Right lung (tissue), 5 donors: Measurements from ENCODE around the gene ZNF232. TPM values are rescaled to one million over a fixed set of nuclear protein-coding genes. Genes with fewer than 3 reads are reported as not detected.
"Not testable (repeated sequence)": the region's sequence is repeated elsewhere in the genome, so short reads cannot be mapped to it uniquely, and the experiment has no call there.

Source experiments
- DNase-seq, 2 donors: peaks; one replicate each; pipeline ENCODE4 v3.0.0-alpha.2; 2013
- polyA plus RNA-seq, 5 donors: library from polyadenylated mRNA; unstranded; fragments of 120-200 nt; gene quantifications; one replicate each; pipeline versions ENCODE4 v1.2.1 to v1.2.3, GENCODE V29; 2013; ENCODE audit warnings: inconsistent platforms in 1 of 5, low replicate concordance in 1 of 5; ENCODE audit not compliant: insufficient read length in 5 of 5, insufficient read depth in 1 of 5

The ZNF232 gene
- polyA plus RNA-seq, 5 donors, result 17.6 to 46.8 (median 42.0) TPM

DNA sequence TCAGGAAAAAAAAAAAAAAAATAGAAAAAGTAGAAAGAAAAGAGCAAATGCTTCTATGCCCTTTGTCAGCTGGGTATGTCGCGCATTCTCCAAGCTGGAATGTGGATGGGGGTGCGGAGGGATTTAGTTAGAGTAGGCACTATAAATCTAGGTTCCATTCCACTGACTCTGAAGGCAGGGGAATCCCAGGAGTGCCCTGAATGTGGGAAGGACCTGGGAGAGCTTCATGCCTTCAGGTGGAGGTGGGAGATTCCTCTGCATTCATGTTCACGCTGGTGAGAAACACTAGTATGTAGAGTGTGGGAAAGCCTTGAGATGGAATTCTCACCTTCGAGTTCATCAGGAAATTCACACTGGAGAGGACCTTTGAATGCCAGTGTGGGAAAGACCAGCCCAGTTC lies 12.4 kb downstream of the ZNF232 start:
- no peak for DNase-seq

DNA sequence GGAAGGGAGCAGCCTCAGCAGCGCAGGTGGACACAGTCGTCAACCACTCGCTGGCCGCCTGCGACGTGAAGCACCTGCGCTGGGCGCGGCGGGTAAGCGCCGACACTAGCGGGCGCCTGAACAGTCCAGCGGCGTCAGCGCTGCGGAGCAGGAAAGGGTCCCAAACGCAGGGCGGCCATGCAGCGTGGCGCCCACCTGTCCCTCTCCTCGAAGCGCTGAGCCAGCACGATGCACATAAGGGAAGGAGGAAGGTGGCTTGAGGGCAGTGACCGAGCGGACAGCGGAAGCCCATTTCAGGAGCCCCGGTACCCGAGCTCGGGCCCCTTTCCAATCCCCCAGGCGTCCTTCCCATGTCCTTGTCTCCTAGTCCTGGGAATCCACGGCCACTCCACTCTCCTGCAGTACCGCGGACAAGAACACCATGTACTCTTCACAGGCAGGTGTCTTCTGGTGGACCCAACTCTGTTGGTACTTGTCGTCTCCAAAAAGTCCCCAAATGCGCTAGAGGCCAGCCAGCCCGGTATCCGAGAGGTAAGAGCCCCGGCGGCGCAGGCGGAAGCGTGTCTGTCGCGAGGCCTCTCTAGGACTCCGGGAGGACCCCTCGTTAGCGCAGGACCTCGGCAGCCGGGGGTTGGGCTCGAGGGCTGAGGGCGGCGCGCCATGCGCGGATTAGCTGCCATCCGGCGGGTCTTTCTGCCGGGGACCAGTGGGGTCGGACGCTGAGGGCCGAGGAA lies 14.4 kb downstream of the ZNF232 start:
- DNase-seq, result peak; percentile 73 to 79

DNA sequence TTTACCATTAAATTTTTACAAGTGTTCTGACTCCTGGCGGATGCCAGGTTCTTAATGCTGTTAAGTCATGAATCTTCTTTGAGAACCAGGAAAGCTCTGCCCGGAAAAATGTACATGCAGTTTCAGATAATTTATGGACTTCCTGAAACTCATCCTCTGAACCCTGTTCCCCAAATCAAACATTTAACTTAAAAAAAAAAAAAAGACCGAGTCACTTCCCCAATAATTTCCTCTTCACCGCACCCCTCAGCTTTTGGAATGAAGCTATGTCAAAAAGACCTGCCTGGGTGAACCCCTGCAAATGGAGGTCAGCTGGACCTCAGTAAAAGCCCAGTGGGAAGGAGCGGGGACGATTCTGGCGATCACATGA lies 15.0 kb downstream of the ZNF232 start:
- no peak for DNase-seq

DNA sequence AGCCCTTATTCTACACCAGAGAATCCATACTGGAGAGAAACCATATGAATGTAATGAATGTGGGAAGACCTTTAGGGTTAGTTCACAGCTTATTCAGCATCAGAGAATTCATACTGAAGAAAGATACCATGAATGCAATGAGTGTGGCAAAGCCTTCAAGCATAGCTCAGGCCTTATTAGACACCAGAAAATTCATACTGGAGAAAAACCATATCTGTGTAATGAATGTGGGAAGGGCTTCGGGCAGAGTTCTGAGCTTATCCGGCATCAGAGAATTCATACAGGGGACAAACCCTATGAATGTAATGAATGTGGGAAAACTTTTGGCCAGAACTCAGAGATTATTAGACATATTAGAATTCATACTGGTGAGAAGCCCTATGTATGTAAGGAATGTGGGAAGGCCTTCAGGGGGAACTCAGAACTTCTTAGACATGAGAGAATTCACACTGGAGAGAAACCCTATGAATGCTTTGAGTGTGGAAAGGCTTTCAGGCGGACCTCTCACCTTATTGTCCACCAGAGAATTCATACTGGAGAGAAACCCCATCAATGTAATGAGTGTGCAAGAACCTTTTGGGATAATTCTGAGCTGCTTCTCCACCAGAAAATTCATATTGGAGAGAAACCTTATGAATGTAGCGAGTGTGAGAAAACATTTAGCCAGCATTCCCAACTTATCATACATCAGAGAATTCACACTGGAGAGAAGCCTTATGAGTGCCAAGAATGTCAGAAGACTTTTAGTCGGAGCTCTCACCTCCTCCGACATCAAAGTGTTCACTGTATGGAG lies 19.3 kb downstream of the ZNF232 start:
- no peak for DNase-seq

DNA sequence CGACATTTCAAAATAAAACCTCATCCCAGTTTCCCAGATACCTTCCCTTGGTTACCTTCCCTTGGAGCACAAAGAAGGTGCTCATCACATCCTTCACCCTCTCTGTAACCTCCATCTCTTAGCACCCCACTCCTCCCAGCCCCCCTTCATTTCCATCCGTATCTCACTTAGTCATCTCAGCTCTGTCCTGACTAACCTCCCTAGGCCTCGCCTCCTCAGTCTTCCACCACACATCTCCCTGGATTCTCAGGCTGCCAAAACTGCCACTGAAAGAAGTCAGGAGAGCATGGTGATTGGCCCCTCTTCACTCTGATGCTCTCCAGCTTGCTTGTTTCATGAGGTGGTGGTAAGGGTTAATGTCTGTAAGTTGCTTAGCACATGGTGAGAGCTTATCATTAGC lies 31.1 kb downstream of the ZNF232 start:
- no peak for DNase-seq

DNA sequence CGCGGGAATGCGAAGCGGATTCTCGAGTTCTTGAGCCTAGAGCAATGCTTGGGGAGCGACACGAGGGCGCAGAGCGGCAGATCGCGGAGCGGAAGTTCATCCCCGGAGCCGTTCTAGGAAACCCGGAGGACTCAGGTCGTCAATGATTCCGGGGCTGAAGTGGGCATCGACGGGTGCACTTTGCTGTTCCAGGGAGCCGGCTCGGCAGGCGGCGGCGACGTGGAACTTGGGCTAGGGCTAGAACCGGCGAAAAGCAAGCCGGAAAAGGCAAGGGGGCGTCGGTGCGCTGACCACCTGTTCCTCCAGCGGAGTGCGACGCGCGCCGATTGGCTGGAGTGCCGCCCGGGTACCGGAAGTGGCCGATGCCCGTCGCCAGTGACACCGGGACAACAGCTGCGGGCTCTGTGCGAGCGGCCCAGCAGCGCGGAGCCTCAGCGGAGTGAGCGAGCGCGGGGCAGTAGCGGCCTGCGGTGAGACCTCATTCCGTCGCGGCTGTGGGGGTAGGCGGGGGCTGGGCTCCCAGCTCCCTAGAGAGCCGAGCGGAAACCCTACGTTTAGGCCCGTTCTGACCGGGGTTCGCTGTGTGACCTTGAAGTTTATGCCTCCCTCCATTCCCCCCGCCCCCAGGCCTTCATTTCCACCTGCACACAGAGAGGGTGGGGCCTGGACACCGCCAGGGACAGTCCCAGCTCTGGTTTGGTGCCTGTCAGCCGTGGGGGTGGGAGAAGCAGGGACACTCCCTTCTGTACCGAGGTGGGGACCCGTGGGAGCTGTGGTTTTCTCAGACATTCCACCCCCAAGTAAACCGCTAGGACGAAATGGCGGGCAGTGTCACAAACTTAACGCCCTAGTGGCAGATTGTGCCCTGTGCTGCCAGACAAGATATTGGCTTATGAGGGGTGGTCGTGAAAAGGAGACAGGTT lies 33.3 kb downstream of the ZNF232 start, which contains the start of gene ZFP3:
Gene ZFP3, plus strand, starts transcription at position 362 of the 923 bp plus-strand sequence. CDS start 13,038 bp downstream, outside the sequence.
- peak; percentile 78 to 85 for DNase-seq

DNA sequence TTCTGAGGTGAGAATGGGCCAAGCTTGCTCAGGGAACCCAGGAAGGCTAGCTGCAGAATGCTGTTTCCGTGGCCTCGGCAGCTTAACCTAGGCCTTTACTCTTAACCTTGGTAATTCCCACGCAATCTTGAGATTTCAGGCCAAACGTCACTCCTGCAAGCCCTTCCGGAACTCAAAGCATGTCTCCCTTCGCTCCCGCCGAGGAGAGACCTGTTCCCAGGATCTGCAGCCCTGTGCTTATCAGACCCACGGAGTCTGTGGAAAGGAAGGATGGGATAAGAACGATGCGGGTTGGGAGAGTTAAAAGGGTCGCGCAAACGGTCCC lies 33.9 kb downstream of the ZNF232 start:
- DNase-seq, result no peak

DNA sequence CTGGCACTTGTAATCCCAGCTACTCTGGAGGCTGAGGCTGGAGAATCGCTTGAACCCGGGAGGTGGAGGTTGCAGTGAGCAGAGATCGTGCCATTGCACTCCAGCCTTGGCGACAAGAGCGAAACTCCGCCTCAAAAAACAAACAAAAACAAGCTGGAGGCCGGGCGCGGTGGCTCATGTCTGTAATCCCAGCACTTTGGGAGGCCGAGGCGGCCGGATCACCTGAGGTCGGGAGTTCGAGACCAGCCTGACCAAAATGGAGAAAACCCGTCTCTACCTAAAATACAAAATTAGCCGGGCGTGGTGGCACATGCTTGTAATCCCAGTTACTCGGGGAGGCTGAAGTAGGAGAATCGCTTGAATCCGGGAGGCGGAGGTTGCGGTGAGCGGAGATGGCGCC lies 34.4 kb downstream of the ZNF232 start:
- DNase-seq, result not testable (repeated sequence)

DNA sequence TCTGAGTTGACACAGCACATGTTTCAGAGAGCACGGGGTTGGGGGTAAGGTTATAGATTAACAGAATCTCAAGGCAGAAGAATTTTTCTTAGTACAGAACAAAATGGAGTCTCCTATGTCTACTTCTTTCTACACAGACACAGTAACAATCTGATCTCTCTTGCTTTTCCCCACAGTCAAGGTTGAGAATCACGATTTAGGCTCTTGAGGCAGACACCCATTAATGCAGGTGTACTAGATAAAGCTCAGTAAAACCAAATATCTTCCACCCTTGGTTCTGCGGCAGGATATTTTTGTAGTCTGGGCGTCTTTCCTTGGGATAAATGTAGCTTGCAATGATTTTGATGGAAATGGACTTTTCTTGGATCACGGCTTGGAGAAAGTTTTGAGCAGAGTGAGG lies 36.2 kb downstream of the ZNF232 start:
- not testable (repeated sequence) for DNase-seq

DNA sequence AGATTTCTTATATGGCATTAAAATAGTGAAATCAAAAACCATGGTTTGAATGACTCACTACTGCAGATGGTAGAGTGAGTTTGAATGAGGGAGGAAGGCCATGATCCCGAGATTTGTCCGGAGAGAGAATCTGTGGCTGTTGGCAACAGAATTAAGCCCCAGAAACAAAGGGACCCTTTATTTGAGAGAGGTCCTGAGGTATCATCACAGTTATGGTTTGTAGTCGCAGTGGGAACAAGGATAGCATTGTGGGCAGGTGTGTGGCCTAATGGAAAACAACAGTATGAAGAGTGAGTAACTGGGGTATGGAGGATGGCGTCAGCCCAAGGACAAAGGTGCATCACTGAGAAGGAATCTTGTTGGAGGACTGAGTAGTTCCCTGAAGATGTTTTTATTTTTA lies 42.0 kb downstream of the ZNF232 start:
- DNase-seq, result no peak

DNA sequence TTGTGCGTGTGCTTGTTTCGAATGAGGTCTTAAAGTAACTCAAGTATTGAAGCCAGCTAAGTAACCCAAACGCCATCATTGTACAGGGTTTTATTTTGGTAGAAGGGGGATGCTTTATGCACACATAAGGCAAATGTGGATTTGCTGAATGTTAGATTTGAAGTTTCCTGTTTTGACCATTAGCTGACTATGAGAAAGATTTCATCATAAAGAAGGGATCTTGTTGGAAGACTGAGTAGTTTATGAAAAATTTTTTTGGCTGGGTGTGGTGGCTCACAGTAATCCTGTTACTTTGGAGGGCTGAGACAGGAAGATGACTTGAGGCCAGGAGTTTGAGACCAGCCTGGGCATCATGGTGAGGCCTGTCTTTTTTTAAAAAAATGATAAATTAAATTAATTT lies 43.4 kb downstream of the ZNF232 start:
- no peak for DNase-seq

DNA sequence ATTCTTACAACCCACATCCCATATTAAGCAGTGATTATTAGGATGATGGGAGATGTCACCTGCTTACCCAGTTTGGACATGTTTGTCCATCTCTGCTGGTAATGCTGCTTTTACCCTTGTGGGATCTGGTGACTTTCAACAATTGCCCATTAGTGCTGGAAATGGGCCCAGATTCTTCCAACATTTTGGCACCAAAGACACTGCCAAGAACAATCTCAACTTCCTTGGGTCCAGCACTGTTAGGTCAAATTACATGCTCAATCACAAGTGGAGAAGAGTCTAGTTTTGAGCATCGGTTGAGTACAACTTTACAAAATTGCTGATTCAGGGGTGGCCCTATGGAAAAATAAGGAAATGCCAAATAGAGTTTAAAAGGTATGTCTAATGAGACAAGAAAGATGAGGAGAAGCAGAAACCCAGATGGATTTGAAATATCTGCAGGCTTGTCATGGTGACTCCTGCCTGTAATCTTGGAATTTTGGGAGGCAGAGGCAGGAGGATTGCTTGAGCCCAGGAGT lies 46.4 kb downstream of the ZNF232 start:
- no peak for DNase-seq

Other genes with a start within 250 kb of the ZNF232 start
- gene C17orf107, start 212.3 kb downstream of the ZNF232 start, polyA plus RNA-seq, result 1 to 10 TPM in 2 of 5 donors, under 1 TPM in 3; 0.52 to 1.8 (median 0.85) TPM
- gene CHRNE, start 208.8 kb downstream of the ZNF232 start, polyA plus RNA-seq, result 1 to 10 TPM in 2 of 5 donors, under 1 TPM in 3; 0.59 to 1.2 (median 0.94) TPM
- gene GP1BA, start 179.6 kb downstream of the ZNF232 start, polyA plus RNA-seq, result 1 to 10 TPM; 2.4 to 3.5 (median 2.9) TPM
- 10 to 100 TPM; 40.1 to 62.0 (median 46.2) TPM for gene SLC25A11, start 171.8 kb downstream of the ZNF232 start, polyA plus RNA-seq
- gene RNF167, start 171.6 kb downstream of the ZNF232 start, polyA plus RNA-seq, result 100 to 1,000 TPM; 105 to 134 (median 122) TPM
- gene PFN1, start 163.3 kb downstream of the ZNF232 start, polyA plus RNA-seq, result 100 to 1,000 TPM; 315 to 670 (median 399) TPM
- gene ENO3, start 160.8 kb downstream of the ZNF232 start, polyA plus RNA-seq, result 100 to 1,000 TPM in 1 of 5 donors, 10 to 100 TPM in 4; 12.8 to 101 (median 15.4) TPM
- gene SPAG7, start 144.1 kb downstream of the ZNF232 start, polyA plus RNA-seq, result 10 to 100 TPM; 73.1 to 88.6 (median 76.3) TPM
- 10 to 100 TPM; 25.4 to 40.9 (median 32.4) TPM for gene CAMTA2, start 124.2 kb downstream of the ZNF232 start, polyA plus RNA-seq
- gene INCA1, start 114.4 kb downstream of the ZNF232 start, polyA plus RNA-seq, result 10 to 100 TPM in 2 of 5 donors, 1 to 10 TPM in 3; 7.1 to 10.9 (median 9.5) TPM
- gene KIF1C, start 113.9 kb downstream of the ZNF232 start, polyA plus RNA-seq, result 10 to 100 TPM; 51.1 to 80.4 (median 58.0) TPM
- under 1 TPM; 0.17 to 0.27 (median 0.19) TPM for gene SLC52A1, start 76.5 kb downstream of the ZNF232 start, polyA plus RNA-seq
- 10 to 100 TPM in 1 of 5 donors, 1 to 10 TPM in 4; 8.1 to 11.8 (median 9.2) TPM for gene ZFP3, start 33.4 kb downstream of the ZNF232 start, polyA plus RNA-seq
- gene USP6, start 4.2 kb upstream of the ZNF232 start, polyA plus RNA-seq, result 10 to 100 TPM in 3 of 5 donors, 1 to 10 TPM in 2; 1.8 to 16.7 (median 10.0) TPM
- gene ZNF594, start 80.0 kb upstream of the ZNF232 start, polyA plus RNA-seq, result 10 to 100 TPM; 13.7 to 25.4 (median 18.4) TPM
- 1 to 10 TPM; 1.4 to 2.5 (median 2.1) TPM for gene SCIMP, start 123.0 kb upstream of the ZNF232 start, polyA plus RNA-seq
- gene RABEP1, start 170.4 kb upstream of the ZNF232 start, polyA plus RNA-seq, result 10 to 100 TPM; 47.0 to 59.2 (median 56.1) TPM